Right lung (tissue), 5 donors: ENCODE measurements around the gene RPL13A. TPM values are rescaled to one million over a fixed set of nuclear protein-coding genes. Genes with fewer than 3 reads are reported as not detected.
A peak's percentile ranks its signal among the peaks of the same experiment; 100 is the strongest.
"Not testable (repeated sequence)": the region's sequence is repeated elsewhere in the genome, so short reads cannot be mapped to it uniquely, and the experiment has no call there.

Experiments
- DNase-seq, 2 donors: peaks; one replicate each; pipeline ENCODE4 v3.0.0-alpha.2; 2013
- polyA plus RNA-seq, 5 donors: library from polyadenylated mRNA; unstranded; fragments of 120-200 nt; gene quantifications; one replicate each; pipeline versions ENCODE4 v1.2.1 to v1.2.3, GENCODE V29; 2013; ENCODE audit warnings: inconsistent platforms in 1 of 5, low replicate concordance in 1 of 5; ENCODE audit not compliant: insufficient read length in 5 of 5, insufficient read depth in 1 of 5

Gene RPL13A
- polyA plus RNA-seq, 5 donors = 3,241 to 4,813 (median 3,633) TPM

- peak; percentile 96 to 98 for DNase-seq
Observed at GRCh38 chr19:49451430-49452181, 35.8 kb upstream of the RPL13A start, which contains the start of gene PIH1D1. PIH1D1 (minus strand) TSS chr19:49451814; CDS start chr19:49451574, 240 bp downstream.

- peak; percentile 97 to 98 for DNase-seq
Observed at GRCh38 chr19:49453013-49453756, 34.2 kb upstream of the RPL13A start, which contains the start of gene ALDH16A1. ALDH16A1 (plus strand) TSS chr19:49453225; CDS start chr19:49453332, 107 bp downstream.

- no peak for DNase-seq
Observed at GRCh38 chr19:49453757-49454240, 33.6 kb upstream of the RPL13A start.

- DNase-seq = peak; percentile 69 to 88
Observed at GRCh38 chr19:49455773-49456172, 31.6 kb upstream of the RPL13A start.

- no peak for DNase-seq
Observed at GRCh38 chr19:49456326-49456725, 31.1 kb upstream of the RPL13A start.

GRCh38 chr19:49458567-49458903, 28.9 kb upstream of the RPL13A start:
- no peak for DNase-seq

GRCh38 chr19:49459388-49459787, 28.0 kb upstream of the RPL13A start:
- DNase-seq = no peak

GRCh38 chr19:49461130-49461529, 26.3 kb upstream of the RPL13A start:
- not testable (repeated sequence) for DNase-seq

GRCh38 chr19:49461656-49462055, 25.8 kb upstream of the RPL13A start:
- DNase-seq = no peak

GRCh38 chr19:49462492-49462891, 24.9 kb upstream of the RPL13A start:
- no peak for DNase-seq

GRCh38 chr19:49463960-49464740, 23.3 kb upstream of the RPL13A start:
- no peak for DNase-seq

- DNase-seq = no peak
Observed at GRCh38 chr19:49465371-49465770, 22.0 kb upstream of the RPL13A start.

GRCh38 chr19:49468199-49468598, 19.2 kb upstream of the RPL13A start:
- DNase-seq = no peak

- DNase-seq = no peak
Observed at GRCh38 chr19:49468746-49469447, 18.5 kb upstream of the RPL13A start.

GRCh38 chr19:49469828-49470614, 17.4 kb upstream of the RPL13A start:
- DNase-seq = no peak

GRCh38 chr19:49470615-49470978, 16.8 kb upstream of the RPL13A start:
- DNase-seq = no peak

- no peak for DNase-seq
Observed at GRCh38 chr19:49472936-49473335, 14.5 kb upstream of the RPL13A start.

- not testable (repeated sequence) for DNase-seq
Observed at GRCh38 chr19:49473501-49473867, 13.9 kb upstream of the RPL13A start.

- peak; percentile 71 to 77 for DNase-seq
Observed at GRCh38 chr19:49473868-49474541, 13.4 kb upstream of the RPL13A start, which contains the start of gene FLT3LG. FLT3LG (plus strand) TSS chr19:49474215; CDS start chr19:49474640, 425 bp downstream.

- DNase-seq = no peak
Observed at GRCh38 chr19:49474542-49474924, 12.9 kb upstream of the RPL13A start.
